Measurements from ENCODE around the gene DYNC1I1.
"Not testable (repeated sequence)": the region's sequence is repeated elsewhere in the genome, so short reads cannot be mapped to it uniquely, and the experiment has no call there.

The DYNC1I1 gene

GRCh38 chr7:95916573-95917297 is 144.4 kb downstream of the DYNC1I1 start:
- peak; percentile 72 for DNase-seq

GRCh38 chr7:95917634-95918033 is 145.3 kb downstream of the DYNC1I1 start:
- no peak for DNase-seq

GRCh38 chr7:95919556-95919955 is 147.2 kb downstream of the DYNC1I1 start:
- DNase-seq, result no peak

- DNase-seq, result no peak
Measured at GRCh38 chr7:95921543-95921942, 149.2 kb downstream of the DYNC1I1 start.

- no peak for DNase-seq
Measured at GRCh38 chr7:95922191-95922590, 149.8 kb downstream of the DYNC1I1 start.

- no peak for DNase-seq
Measured at GRCh38 chr7:95925236-95925635, 152.9 kb downstream of the DYNC1I1 start.

GRCh38 chr7:95925971-95926370 is 153.6 kb downstream of the DYNC1I1 start:
- DNase-seq, result no peak

- no peak for DNase-seq
Measured at GRCh38 chr7:95927756-95928155, 155.4 kb downstream of the DYNC1I1 start.

- DNase-seq, result no peak
Measured at GRCh38 chr7:95929710-95930280, 157.4 kb downstream of the DYNC1I1 start.

- DNase-seq, result no peak
Measured at GRCh38 chr7:95931460-95932232, 159.3 kb downstream of the DYNC1I1 start.

GRCh38 chr7:95933618-95934017 is 161.3 kb downstream of the DYNC1I1 start:
- DNase-seq, result no peak

GRCh38 chr7:95944867-95945266 is 172.5 kb downstream of the DYNC1I1 start:
- not testable (repeated sequence) for DNase-seq

GRCh38 chr7:95950698-95951097 is 178.3 kb downstream of the DYNC1I1 start:
- no peak for DNase-seq

- DNase-seq, result no peak
Measured at GRCh38 chr7:95951531-95951930, 179.2 kb downstream of the DYNC1I1 start.

- no peak for DNase-seq
Measured at GRCh38 chr7:95951997-95952795, 179.8 kb downstream of the DYNC1I1 start.

- no peak for DNase-seq
Measured at GRCh38 chr7:95952851-95953250, 180.5 kb downstream of the DYNC1I1 start.

- no peak for DNase-seq
Measured at GRCh38 chr7:95955748-95956147, 183.4 kb downstream of the DYNC1I1 start.

GRCh38 chr7:95957510-95957909 is 185.2 kb downstream of the DYNC1I1 start:
- no peak for DNase-seq

GRCh38 chr7:95960706-95961244 is 188.4 kb downstream of the DYNC1I1 start:
- no peak for DNase-seq

GRCh38 chr7:95963446-95963990 is 191.2 kb downstream of the DYNC1I1 start:
- DNase-seq, result no peak

- no peak for DNase-seq
Measured at GRCh38 chr7:95971716-95972115, 199.4 kb downstream of the DYNC1I1 start.

- DNase-seq, result no peak
Measured at GRCh38 chr7:95972523-95972922, 200.2 kb downstream of the DYNC1I1 start.

GRCh38 chr7:95974108-95974507 is 201.8 kb downstream of the DYNC1I1 start:
- DNase-seq, result no peak

All from activated naive CD4-positive, alpha-beta T cell treated with anti-CD3 and anti-CD28 coated beads, Interleukin-2, amount 50 U/mL, for 16 hours (primary cell).